ENCODE results near the gene TDP1. TPM values are rescaled to one million over a fixed set of nuclear protein-coding genes. Genes with fewer than 3 reads are reported as not detected.

TDP1 gene
- total and polyA plus RNA-seq, 12 donors = 2.3 to 24.8 (median 9.6) TPM

DNA sequence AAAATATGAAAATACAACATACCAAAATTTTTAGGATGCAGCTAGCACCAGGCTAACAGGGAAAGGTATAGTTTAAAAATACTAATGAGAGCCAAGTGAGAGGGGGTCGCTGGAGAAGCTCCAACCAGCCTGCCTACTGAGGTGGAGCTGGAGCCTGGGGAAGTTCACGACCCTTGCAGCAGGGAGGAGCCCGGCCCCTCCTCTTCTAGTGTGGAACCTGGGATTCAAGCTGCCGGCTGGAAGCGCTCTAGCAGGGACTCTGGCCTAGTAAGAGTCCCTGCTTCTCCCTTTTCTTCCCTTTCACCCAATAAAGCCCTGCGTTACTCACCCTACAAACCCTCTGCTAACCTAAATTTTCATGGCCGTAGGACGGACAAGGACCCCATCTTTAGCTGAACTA lies 101.1 kb downstream of the TDP1 start:
- intact Hi-C loops (cut with DNase I) = no loop called here
- Histone ChIP-seq H3K27me3 (peaks cover 24% of the 10 kb centered on the region), H3K4me1 (replicated peaks in 1 of 2) (peaks cover 11 to 16% of the 10 kb centered on the region in 2 donors), H3K9me3 (replicated peaks in 1 of 3) (no peaks in the 10 kb centered on the region), H3K4me3 (no peak overlapping the region), H3K27ac (no peak overlapping the region), H3K36me3 (replicated peaks in 1 of 2) (no peaks in the 10 kb centered on the region)
- 55 to 68% (median 62%) methylated on average over 8 of the region's 8 CpGs for WGBS, 4 donors
- no peak for DNase-seq
- TF ChIP-seq POLR2A (IDR thresholded peaks at IDR 0.05) = no peak
- TF ChIP-seq, protein P1, sequence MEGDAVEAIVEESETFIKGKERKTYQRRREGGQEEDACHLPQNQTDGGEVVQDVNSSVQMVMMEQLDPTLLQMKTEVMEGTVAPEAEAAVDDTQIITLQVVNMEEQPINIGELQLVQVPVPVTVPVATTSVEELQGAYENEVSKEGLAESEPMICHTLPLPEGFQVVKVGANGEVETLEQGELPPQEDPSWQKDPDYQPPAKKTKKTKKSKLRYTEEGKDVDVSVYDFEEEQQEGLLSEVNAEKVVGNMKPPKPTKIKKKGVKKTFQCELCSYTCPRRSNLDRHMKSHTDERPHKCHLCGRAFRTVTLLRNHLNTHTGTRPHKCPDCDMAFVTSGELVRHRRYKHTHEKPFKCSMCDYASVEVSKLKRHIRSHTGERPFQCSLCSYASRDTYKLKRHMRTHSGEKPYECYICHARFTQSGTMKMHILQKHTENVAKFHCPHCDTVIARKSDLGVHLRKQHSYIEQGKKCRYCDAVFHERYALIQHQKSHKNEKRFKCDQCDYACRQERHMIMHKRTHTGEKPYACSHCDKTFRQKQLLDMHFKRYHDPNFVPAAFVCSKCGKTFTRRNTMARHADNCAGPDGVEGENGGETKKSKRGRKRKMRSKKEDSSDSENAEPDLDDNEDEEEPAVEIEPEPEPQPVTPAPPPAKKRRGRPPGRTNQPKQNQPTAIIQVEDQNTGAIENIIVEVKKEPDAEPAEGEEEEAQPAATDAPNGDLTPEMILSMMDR (IDR thresholded peaks at IDR 0.05) = no peak

DNA sequence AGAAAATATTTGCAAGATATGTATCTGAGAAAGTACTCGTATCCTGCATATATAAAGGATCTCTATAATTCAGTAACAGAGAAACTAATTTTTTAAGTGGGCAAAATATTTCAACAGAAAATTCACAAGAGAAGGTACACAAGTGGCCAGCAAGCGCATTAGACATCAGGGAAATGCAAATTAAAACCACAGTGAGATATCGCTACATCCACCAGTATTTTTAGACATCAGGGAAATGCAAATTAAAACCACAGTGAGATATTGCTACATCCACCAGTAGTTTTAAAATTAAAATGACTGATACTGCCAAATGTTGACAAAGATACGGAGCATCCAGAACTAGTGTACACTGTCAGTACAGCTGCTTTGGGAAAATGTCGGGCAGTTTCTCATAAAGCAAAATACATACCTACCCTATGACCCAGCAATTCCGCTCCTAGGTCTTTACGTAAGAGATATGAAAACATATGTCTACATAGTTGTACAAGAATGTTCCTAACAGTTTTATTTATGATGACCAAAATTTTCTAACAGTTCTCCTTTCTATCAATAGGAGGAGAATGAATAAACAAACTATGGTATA lies 103.2 kb downstream of the TDP1 start:
- H3K36me3 ChIP-seq (replicated peaks in 1 of 2) = no peaks in the 10 kb centered on the region
- H3K27ac ChIP-seq = no peak overlapping the region
- intact Hi-C loops (cut with DNase I) = no loop called here
- WGBS, 4 donors = 88 to 92% (median 91%) methylated on average over 7 of the region's 7 CpGs
- DNase-seq = no peak
- H3K9me3 ChIP-seq (replicated peaks in 1 of 3) = no peaks in the 10 kb centered on the region
- H3K4me3 ChIP-seq = no peak overlapping the region
- TF ChIP-seq, protein P1 (IDR thresholded peaks at IDR 0.05) = no peak
- TF ChIP-seq POLR2A (IDR thresholded peaks at IDR 0.05) = no peak
- peaks cover 15 to 22% of the 10 kb centered on the region in 2 donors for H3K4me1 ChIP-seq (replicated peaks in 1 of 2)
- H3K27me3 ChIP-seq = peaks cover 34% of the 10 kb centered on the region

- Histone ChIP-seq H3K27me3 (peaks cover 31% of the 10 kb centered on the region), H3K4me3 (peak overlapping the region in 2 of 4 donors; percentile 29 to 42), H3K4me1 (replicated peaks in 1 of 2) (peaks cover 15 to 22% of the 10 kb centered on the region in 2 donors), H3K9me3 (replicated peaks in 1 of 3) (no peaks in the 10 kb centered on the region), H3K36me3 (replicated peaks in 1 of 2) (no peaks in the 10 kb centered on the region), H3K27ac (peak overlapping the region in 1 of 5 donors; percentile 26)
- no peak for TF ChIP-seq POLR2A (IDR thresholded peaks at IDR 0.05)
- TF ChIP-seq, protein P1 (IDR thresholded peaks at IDR 0.05) = peak in 5 of 6 experiments; percentile 16 to 48 (median 25)
- DNase-seq = peak in 5 of 7 donors; percentile 27 to 64 (median 49)
- WGBS, 4 donors = 0 to 1% (median 1%) methylated on average over 11 to 80 of the region's 80 CpGs; no CpG with 5 or more reads in 1 of the 4 donors
- intact Hi-C loops (cut with DNase I) = no loop called here
These were observed 104.7 kb downstream of the TDP1 start for GRCh38 chr14:90060312-90060964.

- TF ChIP-seq, protein P1 (IDR thresholded peaks at IDR 0.05) = no peak
- no peak for TF ChIP-seq POLR2A (IDR thresholded peaks at IDR 0.05)
- H3K36me3 ChIP-seq (replicated peaks in 1 of 2) = no peaks in the 10 kb centered on the region
- peak overlapping the region in 2 of 4 donors; percentile 29 to 42 for H3K4me3 ChIP-seq
- peaks cover 15 to 22% of the 10 kb centered on the region in 2 donors for H3K4me1 ChIP-seq (replicated peaks in 1 of 2)
- peak in 1 of 7 donors; percentile 16 for DNase-seq
- no peak overlapping the region for H3K27ac ChIP-seq
- intact Hi-C loops (cut with DNase I) = no loop called here
- WGBS, 4 donors = 0 to 1% (median 0%) methylated on average over 1 to 60 of the region's 60 CpGs
- peaks cover 31% of the 10 kb centered on the region for H3K27me3 ChIP-seq
- no peaks in the 10 kb centered on the region for H3K9me3 ChIP-seq (replicated peaks in 1 of 3)
These were observed 105.4 kb downstream of the TDP1 start for GRCh38 chr14:90060965-90061684.
